SK-N-MC (cell line): ENCODE data around the gene OPN1MW3.

Experiments used
- DNase-seq: peaks from one replicate; pipeline ENCODE4 v3.0.0-alpha.2; 2011; ENCODE audit warnings: low read depth, low spot score
- H3K27ac ChIP-seq: fragments of 200-600 bp; sonication (generic); 2 replicates; pipeline ENCODE4 v1.5.1; 2016; ENCODE audit warnings: mixed run types
- H3K36me3 ChIP-seq: fragments of 200-600 bp; sonication (generic); 2 replicates; pipeline ENCODE4 v1.6.1; 2017; ENCODE audit warnings: antibody characterized with exemption, low read length, mixed read lengths; ENCODE audit not compliant: insufficient read depth
- H3K4me3 ChIP-seq: fragments of 200-600 bp; sonication (generic); 2 replicates; pipeline ENCODE4 v1.5.1; 2016
- H3K9ac ChIP-seq: fragments of 200-600 bp; sonication (generic); 2 replicates; pipeline ENCODE4 v1.8.0; 2017; ENCODE audit warnings: mixed run types, mixed read lengths; ENCODE audit not compliant: insufficient read length
- H3K9me3 ChIP-seq: fragments of 200-600 bp; sonication (generic); 2 replicates; pipeline ENCODE4 v1.6.1; 2017; ENCODE audit warnings: low read depth, mild to moderate bottlenecking, antibody characterized with exemption, low read length, moderate library complexity, mixed read lengths
- EZH2 ChIP-seq: fragments of 200-600 bp; sonication (generic); IDR thresholded peaks from one replicate; pipeline ENCODE4 v1.6.1; 2017; ENCODE audit warnings: antibody characterized with exemption
- FOXP2 ChIP-seq: optimal IDR thresholded peaks from 2 replicates; pipeline ENCODE3; 2011; ENCODE audit warnings: mild to moderate bottlenecking, moderate library complexity; ENCODE audit not compliant: insufficient read depth; ENCODE audit errors: extremely low read length, control extremely low read depth
- POLR2AphosphoS5 ChIP-seq: IDR thresholded peaks from 2 replicates; pipeline ENCODE4 v1.6.1; 2012; ENCODE audit warnings: mild to moderate bottlenecking, low read depth, low read length, borderline replicate concordance

OPN1MW3 gene

DNA sequence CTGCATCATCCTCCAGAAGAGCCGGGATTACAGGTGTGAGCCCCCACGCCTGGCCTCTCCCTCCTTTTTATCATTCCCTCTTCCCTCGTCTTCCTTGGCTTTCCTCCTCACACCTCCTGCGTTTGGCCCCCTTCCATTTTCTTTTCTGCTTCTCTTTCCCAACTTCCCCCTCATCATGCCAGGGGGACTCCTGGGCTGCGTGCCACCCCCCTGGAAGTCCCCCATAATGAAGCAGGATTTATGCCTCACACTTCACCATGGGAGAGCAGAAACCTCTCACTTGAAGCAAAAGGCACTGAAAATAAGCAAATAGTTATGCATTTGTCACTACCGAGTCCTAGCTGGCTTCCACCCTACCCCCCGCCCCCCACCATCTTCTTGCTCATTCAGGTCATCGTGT, 46.1 kb downstream of the OPN1MW3 start:
- Histone ChIP-seq H3K36me3 (no peaks in the 10 kb centered on the region), H3K27ac (no peak overlapping the region), H3K9ac (no peak overlapping the region), H3K4me3 (no peak overlapping the region), H3K9me3 (no peaks in the 10 kb centered on the region)
- no peak for DNase-seq
- no peak for TF ChIP-seq POLR2AphosphoS5
- TF ChIP-seq EZH2, result no peak
- no peak for TF ChIP-seq FOXP2

DNA sequence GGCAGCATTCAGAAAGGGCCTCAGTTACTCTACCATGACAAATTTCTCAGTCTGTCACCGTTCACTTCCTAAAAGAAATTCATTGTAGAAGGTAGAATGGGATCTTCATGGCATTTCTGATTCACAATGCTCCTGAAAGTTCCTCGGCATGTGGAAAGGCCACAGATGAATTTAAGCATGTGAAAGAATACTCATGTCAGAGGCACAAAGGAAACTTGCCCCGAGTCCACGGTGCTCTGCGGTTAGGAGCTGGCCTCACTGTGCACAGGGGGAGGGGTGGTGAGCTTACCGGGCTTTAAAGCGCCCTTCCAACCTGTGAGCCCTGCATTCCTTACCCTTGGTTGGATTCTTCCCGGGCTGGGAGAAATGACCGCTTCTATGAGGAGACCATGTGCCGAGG, 47.5 kb downstream of the OPN1MW3 start:
- no peaks in the 10 kb centered on the region for H3K9me3 ChIP-seq
- DNase-seq, result no peak
- no peak overlapping the region for H3K27ac ChIP-seq
- TF ChIP-seq FOXP2 (no peak), EZH2 (no peak), POLR2AphosphoS5 (no peak)
- H3K9ac ChIP-seq, result no peak overlapping the region
- H3K36me3 ChIP-seq, result no peaks in the 10 kb centered on the region
- H3K4me3 ChIP-seq, result no peak overlapping the region

- no peak for DNase-seq
- no peak for TF ChIP-seq FOXP2
- no peak for TF ChIP-seq EZH2
- no peak for TF ChIP-seq POLR2AphosphoS5
- Histone ChIP-seq H3K36me3 (no peaks in the 10 kb centered on the region), H3K9ac (no peak overlapping the region), H3K4me3 (no peak overlapping the region), H3K27ac (no peak overlapping the region), H3K9me3 (no peaks in the 10 kb centered on the region)
Measured at GRCh38 chrX:154305541-154306205, 48.3 kb downstream of the OPN1MW3 start.

- no peak overlapping the region for H3K9ac ChIP-seq
- H3K9me3 ChIP-seq, result no peaks in the 10 kb centered on the region
- no peak for TF ChIP-seq FOXP2
- H3K27ac ChIP-seq, result no peak overlapping the region
- H3K36me3 ChIP-seq, result no peaks in the 10 kb centered on the region
- no peak overlapping the region for H3K4me3 ChIP-seq
- no peak for DNase-seq
Measured at GRCh38 chrX:154307202-154307601, 49.8 kb downstream of the OPN1MW3 start.

GRCh38 chrX:154308108-154308946, 50.9 kb downstream of the OPN1MW3 start:
- H3K36me3 ChIP-seq, result no peaks in the 10 kb centered on the region
- no peak overlapping the region for H3K4me3 ChIP-seq
- no peak overlapping the region for H3K9ac ChIP-seq
- no peaks in the 10 kb centered on the region for H3K9me3 ChIP-seq
- no peak for TF ChIP-seq FOXP2
- TF ChIP-seq POLR2AphosphoS5, result no peak
- TF ChIP-seq EZH2, result no peak
- H3K27ac ChIP-seq, result no peak overlapping the region
- DNase-seq, result no peak

- H3K27ac ChIP-seq, result no peak overlapping the region
- H3K9ac ChIP-seq, result no peak overlapping the region
- DNase-seq, result no peak
- no peak overlapping the region for H3K4me3 ChIP-seq
- H3K9me3 ChIP-seq, result no peaks in the 10 kb centered on the region
- TF ChIP-seq EZH2, result no peak
- TF ChIP-seq POLR2AphosphoS5, result no peak
- no peak for TF ChIP-seq FOXP2
- H3K36me3 ChIP-seq, result no peaks in the 10 kb centered on the region
Measured at GRCh38 chrX:154309041-154309775, 51.8 kb downstream of the OPN1MW3 start.

- no peaks in the 10 kb centered on the region for H3K36me3 ChIP-seq
- H3K27ac ChIP-seq, result no peak overlapping the region
- DNase-seq, result no peak
- H3K9me3 ChIP-seq, result no peaks in the 10 kb centered on the region
- no peak overlapping the region for H3K9ac ChIP-seq
- TF ChIP-seq EZH2, result no peak
- TF ChIP-seq POLR2AphosphoS5, result no peak
- no peak for TF ChIP-seq FOXP2
- no peak overlapping the region for H3K4me3 ChIP-seq
Measured at GRCh38 chrX:154310616-154311536, 53.5 kb downstream of the OPN1MW3 start.

- no peak for DNase-seq
- Histone ChIP-seq H3K9me3 (no peaks in the 10 kb centered on the region), H3K36me3 (no peaks in the 10 kb centered on the region), H3K9ac (no peak overlapping the region), H3K27ac (no peak overlapping the region), H3K4me3 (no peak overlapping the region)
- no peak for TF ChIP-seq POLR2AphosphoS5
- no peak for TF ChIP-seq FOXP2
- no peak for TF ChIP-seq EZH2
Measured at GRCh38 chrX:154312116-154312515, 54.7 kb downstream of the OPN1MW3 start.
